Adipocyte (in vitro differentiated cells): ENCODE data around the gene ERBB4.

Experiments used
- DNase-seq: peaks from one replicate; pipeline ENCODE4 v3.0.0-alpha.2; 2015; ENCODE audit warnings: low read depth
- H3K27me3 ChIP-seq: replicated peaks from 2 replicates; pipeline ENCODE4 v1.7.0; 2013; ENCODE audit warnings: mild to moderate bottlenecking, low read length, moderate library complexity; ENCODE audit not compliant: control insufficient read depth, insufficient read depth
- H3K36me3 ChIP-seq: 2 replicates; pipeline ENCODE4 v1.7.0; 2013; ENCODE audit warnings: low read length, mild to moderate bottlenecking, moderate library complexity; ENCODE audit not compliant: control insufficient read depth, insufficient read depth, severe bottlenecking
- H3K4me1 ChIP-seq: 2 replicates; pipeline ENCODE4 v1.7.0; 2013; ENCODE audit warnings: mild to moderate bottlenecking, low read length, moderate library complexity; ENCODE audit not compliant: control insufficient read depth, insufficient read depth
- H3K4me3 ChIP-seq: 2 replicates; pipeline ENCODE4 v1.7.0; 2013; ENCODE audit warnings: mild to moderate bottlenecking, low read length, moderate library complexity
- H3K9ac ChIP-seq: 2 replicates; pipeline ENCODE4 v1.7.0; 2013; ENCODE audit warnings: mild to moderate bottlenecking, low read length, moderate library complexity
- H3K9me3 ChIP-seq: 2 replicates; pipeline ENCODE4 v1.7.0; 2013; ENCODE audit warnings: mild to moderate bottlenecking, low read length, moderate library complexity; ENCODE audit not compliant: control insufficient read depth

The ERBB4 gene

GRCh38 chr2:212099658-212100057, 438.9 kb downstream of the ERBB4 start:
- no peaks in the 10 kb centered on the region for H3K4me1 ChIP-seq
- no peak overlapping the region for H3K4me3 ChIP-seq
- no peak for DNase-seq
- H3K9me3 ChIP-seq: no peaks in the 10 kb centered on the region
- no peaks in the 10 kb centered on the region for H3K36me3 ChIP-seq
- no peak overlapping the region for H3K9ac ChIP-seq
- no peaks in the 10 kb centered on the region for H3K27me3 ChIP-seq

DNA sequence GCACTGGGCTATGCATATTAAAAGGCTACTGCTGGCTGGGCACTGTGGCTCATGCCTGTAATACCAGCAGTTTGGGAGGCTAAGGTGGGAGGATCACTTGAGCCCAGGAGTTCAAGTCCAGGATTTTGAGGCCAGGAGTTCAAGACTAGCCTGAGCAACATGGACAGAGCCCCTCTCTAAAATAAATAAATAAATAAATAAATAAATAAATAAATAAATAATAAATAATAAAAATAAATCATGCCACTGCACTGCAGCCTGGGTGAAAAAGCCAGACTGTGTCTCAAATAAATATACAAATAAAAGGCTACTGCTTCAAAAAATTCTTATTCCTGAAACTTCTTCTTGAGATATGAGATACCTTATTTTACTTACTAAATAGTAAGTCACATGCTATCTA, 439.6 kb downstream of the ERBB4 start:
- no peak overlapping the region for H3K4me3 ChIP-seq

GRCh38 chr2:212097001-212097400, 441.6 kb downstream of the ERBB4 start:
- no peak for DNase-seq
- Histone ChIP-seq H3K9me3 (no peaks in the 10 kb centered on the region), H3K27me3 (no peaks in the 10 kb centered on the region), H3K9ac (no peak overlapping the region), H3K4me3 (no peak overlapping the region), H3K36me3 (no peaks in the 10 kb centered on the region), H3K4me1 (no peaks in the 10 kb centered on the region)

More for the DNA sequence above, 439.6 kb downstream of the ERBB4 start:
- Histone ChIP-seq H3K4me1 (no peaks in the 10 kb centered on the region), H3K9me3 (no peaks in the 10 kb centered on the region), H3K27me3 (no peaks in the 10 kb centered on the region), H3K9ac (no peak overlapping the region), H3K36me3 (no peaks in the 10 kb centered on the region)
- no peak for DNase-seq

DNA sequence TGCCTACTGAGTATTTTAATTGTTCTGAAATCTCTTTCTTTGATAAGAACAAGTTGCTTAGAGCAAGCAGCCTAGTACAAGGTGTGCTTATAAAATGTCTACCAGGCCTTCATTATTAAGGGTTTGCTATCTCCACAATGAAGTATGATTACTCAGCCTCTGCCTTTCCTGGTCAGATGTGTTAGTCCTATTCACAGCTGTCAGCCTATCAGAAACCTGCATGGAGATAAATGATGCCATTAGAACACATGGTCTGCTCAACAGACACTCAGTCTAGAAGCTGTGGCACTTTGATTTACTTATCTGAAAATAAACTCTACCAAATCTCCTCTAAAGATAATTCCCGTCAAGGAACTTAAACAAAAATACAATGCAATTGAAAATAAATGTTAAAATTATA, 448.7 kb downstream of the ERBB4 start:
- H3K27me3 ChIP-seq: no peaks in the 10 kb centered on the region
- H3K9me3 ChIP-seq: no peaks in the 10 kb centered on the region
- no peak for DNase-seq
- H3K36me3 ChIP-seq: no peaks in the 10 kb centered on the region
- H3K4me1 ChIP-seq: no peaks in the 10 kb centered on the region
- no peak overlapping the region for H3K9ac ChIP-seq
- no peak overlapping the region for H3K4me3 ChIP-seq

- Histone ChIP-seq H3K9me3 (no peaks in the 10 kb centered on the region), H3K36me3 (no peaks in the 10 kb centered on the region), H3K4me3 (no peak overlapping the region), H3K9ac (no peak overlapping the region), H3K4me1 (no peaks in the 10 kb centered on the region), H3K27me3 (no peaks in the 10 kb centered on the region)
- no peak for DNase-seq
Measured at GRCh38 chr2:212088353-212088752, 450.2 kb downstream of the ERBB4 start.

DNA sequence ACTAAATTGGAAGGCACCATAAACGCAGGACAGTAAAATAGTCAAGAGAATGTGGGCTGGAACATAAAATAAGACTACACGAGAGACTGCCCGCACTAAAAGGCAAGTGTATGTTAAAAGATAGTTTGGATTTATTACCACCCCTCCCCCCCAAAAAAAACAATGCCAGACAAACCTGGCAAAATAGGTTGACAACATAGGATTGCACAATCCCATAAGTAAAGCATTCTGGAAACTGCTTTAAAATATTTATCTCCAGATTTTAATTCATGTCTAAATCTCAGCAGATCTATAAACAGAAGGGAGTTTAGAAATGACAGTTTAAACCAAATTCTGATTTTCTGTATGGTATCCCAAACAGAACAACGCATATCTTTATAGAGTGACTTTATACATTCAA, 455.1 kb downstream of the ERBB4 start:
- DNase-seq: no peak
- H3K9me3 ChIP-seq: no peaks in the 10 kb centered on the region
- H3K4me3 ChIP-seq: no peak overlapping the region
- no peak overlapping the region for H3K9ac ChIP-seq
- H3K4me1 ChIP-seq: no peaks in the 10 kb centered on the region
- H3K27me3 ChIP-seq: no peaks in the 10 kb centered on the region
- H3K36me3 ChIP-seq: no peaks in the 10 kb centered on the region

DNA sequence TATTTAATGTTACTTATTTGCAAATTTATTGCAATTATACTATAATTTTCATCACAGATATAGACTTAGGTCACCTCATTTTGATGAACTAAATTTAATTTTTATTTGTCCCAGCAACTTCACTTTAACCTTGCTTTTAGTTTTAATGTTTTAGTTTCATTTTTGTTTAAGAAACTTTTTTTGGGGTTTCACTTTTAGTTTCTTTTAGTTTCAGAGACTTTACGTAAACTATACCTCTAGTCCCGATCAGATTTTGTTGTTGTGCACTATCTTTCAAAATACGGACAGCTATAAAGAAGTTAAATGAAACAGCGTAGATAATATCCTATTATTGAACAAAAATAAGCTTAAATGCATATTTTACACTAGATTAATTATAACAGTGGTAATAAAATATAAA, 460.5 kb downstream of the ERBB4 start:
- Histone ChIP-seq H3K4me1 (no peaks in the 10 kb centered on the region), H3K36me3 (no peaks in the 10 kb centered on the region), H3K4me3 (peak overlapping the region; percentile 64), H3K27me3 (no peaks in the 10 kb centered on the region), H3K9ac (no peak overlapping the region), H3K9me3 (no peaks in the 10 kb centered on the region)
- DNase-seq: no peak

GRCh38 chr2:212076456-212076855, 462.1 kb downstream of the ERBB4 start:
- no peaks in the 10 kb centered on the region for H3K9me3 ChIP-seq
- no peaks in the 10 kb centered on the region for H3K27me3 ChIP-seq
- H3K4me3 ChIP-seq: no peak overlapping the region
- H3K4me1 ChIP-seq: no peaks in the 10 kb centered on the region
- no peaks in the 10 kb centered on the region for H3K36me3 ChIP-seq
- DNase-seq: no peak
- no peak overlapping the region for H3K9ac ChIP-seq

DNA sequence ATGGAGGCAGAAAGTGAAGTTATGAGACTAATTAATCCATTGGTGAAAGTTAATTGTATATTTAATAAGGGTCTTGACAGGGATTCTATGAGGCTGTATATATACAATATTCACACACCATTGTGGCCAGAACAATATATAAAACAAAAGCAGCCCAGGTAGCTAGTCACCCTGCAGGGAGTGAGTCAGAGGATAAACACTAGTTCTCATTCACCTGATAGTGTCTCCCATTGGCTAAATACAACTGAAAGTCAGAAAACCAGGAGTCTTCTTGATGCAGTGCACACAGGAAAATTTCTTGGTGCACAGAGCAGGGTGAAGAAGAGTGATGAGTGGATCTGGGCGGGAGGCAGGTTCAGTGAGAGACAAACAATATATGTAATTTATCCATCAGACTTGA, 465.2 kb downstream of the ERBB4 start:
- no peak overlapping the region for H3K4me3 ChIP-seq
- H3K36me3 ChIP-seq: no peaks in the 10 kb centered on the region
- H3K27me3 ChIP-seq: no peaks in the 10 kb centered on the region
- H3K9me3 ChIP-seq: no peaks in the 10 kb centered on the region
- H3K4me1 ChIP-seq: no peaks in the 10 kb centered on the region
- DNase-seq: no peak
- no peak overlapping the region for H3K9ac ChIP-seq

DNA sequence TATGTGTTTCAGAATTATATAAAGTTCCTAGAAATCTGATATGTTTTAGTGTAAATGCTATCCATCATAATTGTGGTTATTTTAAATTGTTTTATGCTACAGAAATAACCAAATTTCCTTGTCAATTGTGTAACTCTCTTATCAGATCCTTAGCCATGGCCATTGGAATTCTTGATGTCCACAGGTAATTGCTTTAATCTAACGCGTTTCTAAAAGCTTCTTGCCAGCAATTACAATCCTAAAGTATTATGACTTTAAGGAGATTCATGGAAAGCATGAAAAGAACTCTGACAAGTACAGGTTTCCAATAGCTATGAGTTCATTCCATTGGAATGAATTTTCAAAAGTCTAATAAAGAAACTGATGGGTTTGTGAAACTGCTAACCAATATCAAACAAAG, 472.1 kb downstream of the ERBB4 start:
- H3K9me3 ChIP-seq: no peaks in the 10 kb centered on the region
- no peak overlapping the region for H3K4me3 ChIP-seq
- no peaks in the 10 kb centered on the region for H3K27me3 ChIP-seq
- no peaks in the 10 kb centered on the region for H3K36me3 ChIP-seq
- DNase-seq: no peak
- H3K4me1 ChIP-seq: no peaks in the 10 kb centered on the region
- no peak overlapping the region for H3K9ac ChIP-seq

DNA sequence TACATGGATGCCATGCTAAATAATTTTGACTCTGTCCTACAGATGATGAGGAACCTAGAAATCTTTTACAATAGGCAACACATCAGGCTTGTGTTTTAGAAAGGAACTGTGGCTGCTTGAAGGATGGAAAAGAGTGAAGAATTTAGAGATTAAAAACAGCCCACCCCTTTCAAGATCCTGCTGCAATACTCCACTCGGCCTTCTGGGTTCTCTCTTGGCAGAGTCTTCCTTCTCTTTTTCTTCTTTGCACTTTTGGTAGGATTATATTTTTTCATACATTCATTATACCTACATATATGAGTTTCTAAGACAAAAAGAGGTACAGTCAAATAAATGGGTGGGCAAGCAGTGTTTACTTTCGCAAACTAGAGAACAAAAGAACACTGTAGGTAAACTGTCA, 474.3 kb downstream of the ERBB4 start:
- Histone ChIP-seq H3K9ac (no peak overlapping the region), H3K4me3 (no peak overlapping the region), H3K9me3 (no peaks in the 10 kb centered on the region), H3K36me3 (no peaks in the 10 kb centered on the region), H3K4me1 (no peaks in the 10 kb centered on the region), H3K27me3 (no peaks in the 10 kb centered on the region)
- DNase-seq: no peak

GRCh38 chr2:212052412-212053159, 486.0 kb downstream of the ERBB4 start:
- Histone ChIP-seq H3K9ac (no peak overlapping the region), H3K9me3 (peaks cover 21% of the 10 kb centered on the region), H3K36me3 (no peaks in the 10 kb centered on the region), H3K4me1 (no peaks in the 10 kb centered on the region), H3K4me3 (no peak overlapping the region), H3K27me3 (no peaks in the 10 kb centered on the region)
- DNase-seq: peak; percentile 11
